Hematopoietic multipotent progenitor cell treated with erythropoietin and hydrocortisone succinate and interleukin-3 and kit ligand, for 15 days (in vitro differentiated cells): ENCODE measurements around the gene WWC1.

ENCODE experiments used
- DNase-seq: peaks from one replicate; pipeline ENCODE4 v3.0.0-alpha.2; 2015; ENCODE audit warnings: low spot score

Gene WWC1

GRCh38 chr5:168443950-168444700 lies 152.7 kb downstream of the WWC1 start:
- no peak for DNase-seq

DNA sequence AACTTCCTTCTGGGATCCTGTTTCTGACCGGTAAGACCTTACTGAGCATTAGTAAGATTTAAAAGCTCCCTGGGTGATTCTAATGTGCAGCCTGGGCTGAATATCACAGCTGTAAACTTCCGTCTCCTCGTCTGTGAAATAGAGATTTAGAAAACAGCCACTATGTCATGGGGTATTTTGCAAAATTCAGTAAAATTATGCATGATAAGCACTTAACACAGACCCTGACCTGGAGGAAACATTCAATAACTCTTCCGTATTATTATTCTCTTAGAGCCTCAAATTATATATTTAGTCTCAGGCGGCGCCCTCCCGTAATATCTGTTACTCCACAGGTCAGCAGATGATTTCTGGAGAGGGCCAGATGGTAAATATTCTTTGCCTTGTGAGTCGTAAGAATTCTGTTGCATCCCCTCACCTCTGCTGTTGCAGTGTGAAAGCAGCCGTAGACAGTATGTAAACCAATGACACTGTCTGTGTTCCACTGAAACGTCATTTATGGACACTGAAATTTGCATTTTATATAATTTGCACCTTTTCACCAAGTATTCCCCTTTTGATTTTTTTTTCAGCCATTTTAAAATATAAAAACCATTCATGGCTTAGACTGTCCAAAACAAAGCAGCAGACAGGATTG lies 155.7 kb downstream of the WWC1 start:
- DNase-seq: no peak

DNA sequence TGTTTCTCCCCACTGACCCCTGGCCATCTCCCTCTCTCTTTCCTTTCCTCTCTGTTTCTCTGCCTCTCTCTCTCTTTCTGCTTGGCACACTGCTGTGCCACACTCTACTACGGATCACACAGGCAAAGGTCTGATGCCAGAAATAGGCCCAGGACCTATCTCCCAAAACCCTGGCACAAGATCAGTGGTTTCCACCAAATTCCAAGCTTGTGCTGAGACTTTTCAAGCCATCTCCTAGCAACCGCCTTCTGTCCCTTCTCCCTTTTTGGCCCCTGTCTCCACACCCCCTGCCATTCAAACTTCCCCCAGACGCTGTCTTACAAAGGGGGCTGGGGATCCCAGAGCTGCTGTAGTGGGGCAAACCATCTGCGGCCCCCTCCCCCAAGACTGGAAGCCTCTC lies 156.4 kb downstream of the WWC1 start:
- no peak for DNase-seq

DNA sequence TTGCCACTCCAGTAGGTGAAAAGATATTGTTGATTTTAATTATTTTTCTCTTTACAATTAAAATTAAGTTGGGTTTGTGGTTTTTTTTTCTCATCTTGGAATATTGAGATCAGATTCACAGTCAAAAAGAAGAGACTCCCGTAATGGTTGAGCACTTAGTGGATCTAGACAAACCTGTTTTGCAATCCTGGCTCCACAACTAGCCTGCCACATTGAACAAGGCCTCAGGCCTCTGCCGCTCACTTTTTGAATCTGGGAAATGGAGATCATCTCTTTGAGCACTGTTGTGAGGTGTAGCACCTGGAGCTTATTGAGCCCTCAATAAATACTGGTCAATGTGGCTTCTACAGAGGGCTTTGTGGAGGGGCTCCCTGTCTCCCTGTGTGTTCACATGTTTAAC lies 157.7 kb downstream of the WWC1 start:
- DNase-seq: no peak

GRCh38 chr5:168451565-168451964 lies 160.1 kb downstream of the WWC1 start:
- DNase-seq: no peak

DNA sequence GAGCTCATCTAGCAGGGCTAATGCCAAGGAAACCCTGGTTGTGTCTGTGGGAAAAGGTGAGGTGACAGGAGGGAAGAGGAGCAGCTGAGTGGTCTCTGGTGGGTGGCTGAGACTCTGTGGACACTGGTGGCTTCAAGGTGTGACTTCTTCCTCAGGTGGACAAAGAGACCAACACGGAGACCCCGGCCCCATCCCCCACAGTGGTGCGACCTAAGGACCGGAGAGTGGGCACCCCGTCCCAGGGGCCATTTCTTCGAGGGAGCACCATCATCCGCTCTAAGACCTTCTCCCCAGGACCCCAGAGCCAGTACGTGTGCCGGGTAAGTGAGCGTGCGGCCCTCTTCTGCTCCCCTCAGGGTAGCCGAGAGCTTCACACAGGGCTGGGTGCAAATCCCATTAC lies 163.8 kb downstream of the WWC1 start:
- DNase-seq: no peak

GRCh38 chr5:168457542-168457941 lies 166.1 kb downstream of the WWC1 start:
- no peak for DNase-seq

DNA sequence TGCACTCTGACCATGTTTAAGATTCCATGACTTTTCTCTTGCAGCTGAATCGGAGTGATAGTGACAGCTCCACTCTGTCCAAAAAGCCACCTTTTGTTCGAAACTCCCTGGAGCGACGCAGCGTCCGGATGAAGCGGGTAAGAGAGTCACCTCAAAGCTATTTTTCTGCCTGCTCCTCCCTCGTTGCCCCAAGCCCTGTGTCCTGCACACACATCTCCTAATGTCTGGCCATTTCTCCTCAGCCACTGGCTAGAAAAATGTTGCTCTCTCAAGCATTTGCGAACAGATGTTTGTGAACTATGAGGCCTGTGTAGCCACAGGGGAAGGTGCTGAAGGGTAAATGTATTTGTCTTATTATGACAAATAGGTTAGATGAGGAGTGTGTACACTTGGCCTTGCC lies 169.2 kb downstream of the WWC1 start:
- DNase-seq: no peak

DNA sequence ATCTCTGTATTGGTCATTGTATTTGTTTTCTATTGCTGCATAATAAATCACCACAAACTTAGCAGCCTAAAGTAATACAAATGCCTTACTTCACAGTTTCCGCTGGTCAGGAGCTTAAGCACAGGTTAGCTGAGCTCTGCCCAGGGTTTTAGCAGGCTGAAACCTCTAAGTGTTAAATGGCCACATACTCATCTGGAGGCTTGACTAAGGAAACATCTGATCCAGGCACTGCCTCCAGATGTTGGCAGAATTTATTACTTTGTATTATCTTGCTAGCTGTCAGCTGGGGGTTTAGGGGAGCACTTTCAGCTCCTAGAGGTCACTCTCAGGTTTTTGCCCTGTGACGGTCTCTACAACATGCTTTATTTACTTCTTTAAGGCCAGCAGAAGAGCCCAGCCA lies 171.6 kb downstream of the WWC1 start:
- no peak for DNase-seq

DNA sequence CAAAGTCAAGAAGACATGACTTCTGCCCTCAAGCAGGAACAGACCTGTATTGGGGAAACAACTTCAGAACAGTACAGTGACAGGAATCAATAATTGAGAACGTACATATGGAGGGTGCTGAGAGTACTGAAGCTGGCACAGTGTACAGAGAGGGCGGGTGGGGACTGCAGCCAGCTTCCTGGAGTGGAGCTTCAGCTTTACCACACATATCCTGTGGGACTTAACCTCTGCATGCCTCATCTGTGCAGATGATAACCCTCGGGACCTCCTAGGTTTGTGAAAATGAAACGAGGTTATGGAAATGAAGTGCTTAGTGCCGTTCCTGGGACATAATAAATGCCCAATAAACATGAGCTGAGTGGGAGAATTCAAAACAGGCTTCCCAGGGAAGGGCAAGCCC lies 172.8 kb downstream of the WWC1 start:
- no peak for DNase-seq

GRCh38 chr5:168464641-168465040 lies 173.2 kb downstream of the WWC1 start:
- no peak for DNase-seq

- DNase-seq: no peak
Measured at GRCh38 chr5:168467755-168468330, 176.4 kb downstream of the WWC1 start.

DNA sequence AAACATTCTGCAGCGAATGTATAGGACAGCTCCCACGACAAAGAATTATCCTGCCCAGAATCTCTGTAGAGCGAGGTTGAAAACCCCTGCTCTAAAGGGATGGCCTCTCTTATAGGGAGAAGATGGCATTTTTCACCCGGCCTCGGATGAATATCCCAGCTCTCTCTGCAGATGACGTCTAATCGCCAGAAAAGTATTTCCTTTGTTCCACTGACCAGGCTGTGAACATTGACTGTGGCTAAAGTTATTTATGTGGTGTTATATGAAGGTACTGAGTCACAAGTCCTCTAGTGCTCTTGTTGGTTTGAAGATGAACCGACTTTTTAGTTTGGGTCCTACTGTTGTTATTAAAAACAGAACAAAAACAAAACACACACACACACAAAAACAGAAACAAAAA lies 177.4 kb downstream of the WWC1 start:
- DNase-seq: no peak

DNA sequence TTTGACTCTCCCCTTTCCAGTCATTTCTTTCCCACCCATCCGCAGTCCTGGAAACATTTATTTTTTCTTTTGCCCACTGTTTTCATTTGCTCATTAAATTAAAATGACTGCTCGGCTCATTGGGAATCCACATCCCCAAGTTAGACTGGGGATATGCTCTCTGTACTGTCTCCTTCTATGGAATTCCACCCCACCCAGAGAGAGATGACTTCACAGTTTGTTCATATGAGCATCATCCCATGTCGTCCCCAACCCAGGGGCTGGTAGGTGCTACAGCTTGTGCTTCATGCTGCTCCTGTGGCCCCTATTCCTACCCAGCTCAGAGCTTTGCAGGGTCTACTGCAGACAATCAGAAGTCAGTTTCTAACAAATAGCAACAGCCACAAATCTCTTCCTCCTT lies 178.4 kb downstream of the WWC1 start:
- no peak for DNase-seq

DNA sequence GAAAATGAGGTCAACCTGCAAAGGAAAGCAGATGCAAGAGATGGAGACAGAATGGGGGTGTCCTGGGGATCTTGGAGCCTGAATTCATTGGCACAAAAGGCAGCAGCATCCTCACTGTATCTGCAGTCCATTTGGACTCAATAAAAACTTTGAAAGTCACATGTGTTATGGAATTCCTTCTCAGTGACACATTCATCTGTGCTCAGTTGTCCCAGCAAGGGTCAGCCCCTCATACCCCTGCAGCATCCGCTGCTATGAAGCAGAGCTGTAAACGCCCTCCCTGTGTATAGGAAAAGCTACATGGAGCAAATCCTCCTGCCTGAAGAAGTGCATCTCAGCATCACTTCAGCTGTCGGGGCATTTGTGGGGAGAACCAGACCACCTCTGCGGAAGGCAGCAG lies 180.3 kb downstream of the WWC1 start:
- DNase-seq: no peak

DNA sequence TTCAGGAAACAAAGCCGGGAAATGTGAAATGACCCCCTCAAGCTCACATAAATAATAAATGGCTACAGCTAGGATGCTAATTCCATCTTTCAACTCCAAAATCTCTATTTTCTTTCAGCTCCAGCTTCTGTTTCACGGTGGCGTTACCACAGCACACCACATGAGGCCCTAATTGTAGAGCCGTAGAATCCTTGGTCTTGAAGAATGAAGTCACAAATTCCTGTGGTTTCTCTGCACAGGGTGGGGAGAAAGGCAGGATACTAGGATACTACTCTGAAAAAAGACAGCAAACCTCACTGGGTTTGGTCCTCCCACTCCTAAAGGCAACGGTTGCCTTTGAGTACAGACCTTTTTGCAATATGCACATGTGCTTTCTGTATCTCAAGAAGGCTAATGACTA lies 180.9 kb downstream of the WWC1 start:
- DNase-seq: no peak

GRCh38 chr5:168474319-168474718 lies 182.9 kb downstream of the WWC1 start:
- no peak for DNase-seq

GRCh38 chr5:168477060-168477459 lies 185.6 kb downstream of the WWC1 start:
- no peak for DNase-seq

GRCh38 chr5:168479166-168479565 lies 187.7 kb downstream of the WWC1 start:
- DNase-seq: no peak

DNA sequence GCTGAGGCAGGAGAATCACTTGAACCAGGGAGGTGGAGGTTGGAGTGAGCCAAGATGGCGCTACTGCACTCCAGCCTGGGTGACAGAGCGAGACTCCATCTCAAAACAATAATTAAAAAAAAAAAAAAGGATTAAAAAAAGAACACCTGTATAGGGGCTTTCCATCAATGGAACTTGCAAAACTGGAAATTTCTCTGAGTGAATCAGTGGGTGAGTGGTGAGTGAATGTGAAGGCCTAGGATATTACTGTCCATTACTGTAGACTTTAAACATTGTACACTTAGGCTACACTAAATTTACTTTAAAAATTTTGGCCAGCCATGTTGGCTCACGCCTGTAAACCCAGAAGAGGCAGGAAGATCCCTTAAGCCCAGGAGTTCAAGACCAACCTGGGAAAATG lies 189.2 kb downstream of the WWC1 start:
- no peak for DNase-seq

- no peak for DNase-seq
Measured at GRCh38 chr5:168481330-168481788, 189.9 kb downstream of the WWC1 start.

DNA sequence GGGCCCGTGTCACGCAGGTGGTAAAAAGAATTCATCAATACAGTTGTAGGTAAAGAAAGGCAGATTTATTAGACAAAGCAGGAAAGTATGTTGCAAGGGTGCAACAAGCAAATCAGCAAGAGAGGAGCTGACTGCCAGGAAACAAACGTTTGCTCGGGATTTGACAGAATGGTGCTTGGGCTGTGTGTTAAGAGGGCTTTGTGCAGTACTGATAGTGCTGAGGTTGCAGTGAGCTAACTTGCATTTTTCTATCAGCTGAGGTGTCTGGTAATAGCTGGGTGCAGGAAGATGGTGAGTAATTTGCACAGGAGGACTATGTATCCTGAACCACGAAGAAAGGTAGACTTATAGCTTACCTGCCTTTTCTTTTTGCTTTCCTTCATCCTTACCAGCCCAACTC lies 190.9 kb downstream of the WWC1 start:
- DNase-seq: no peak

DNA sequence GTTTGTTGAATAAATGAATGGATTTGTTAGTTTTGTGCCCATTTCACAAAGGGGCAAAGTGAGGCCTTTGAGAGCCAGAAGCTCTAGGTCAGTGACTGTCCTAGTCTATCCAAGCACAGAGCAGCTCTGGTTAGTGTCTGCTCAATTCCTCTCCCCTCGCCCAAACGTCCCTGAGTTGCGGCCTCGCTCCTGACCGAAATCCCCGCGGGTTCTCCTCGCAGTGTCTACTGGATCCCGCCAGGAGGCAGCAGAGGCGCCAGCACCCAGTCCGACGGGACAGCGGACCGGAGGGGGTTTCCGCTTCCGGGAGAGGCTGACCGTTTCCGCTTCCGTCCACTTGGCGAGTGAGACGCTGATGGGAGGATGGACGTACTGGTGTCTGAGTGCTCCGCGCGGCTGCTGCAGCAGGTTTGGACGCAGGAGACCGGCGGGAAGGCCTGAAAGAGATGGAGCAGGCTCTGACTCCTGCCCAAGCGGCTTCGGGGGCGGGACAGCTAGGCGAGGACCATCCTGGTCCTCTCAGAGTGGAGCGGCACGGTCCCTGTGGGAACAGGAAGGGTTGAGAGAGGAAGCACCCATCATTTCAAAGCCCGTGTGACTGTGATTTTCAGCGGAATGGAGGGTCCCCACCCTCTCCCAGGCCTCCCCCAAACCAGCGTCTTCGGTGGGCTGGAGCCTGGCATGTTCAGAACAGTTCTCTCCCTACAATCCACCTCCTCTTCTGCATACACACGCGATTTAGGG lies 194.9 kb downstream of the WWC1 start, which contains the start of gene RARS1:
TSS of gene RARS1 (plus strand) at position 336 of the 744 bp plus-strand sequence. CDS start at position 364, 28 bp downstream.
- peak; percentile 92 for DNase-seq
